ENCODE data around the gene TNFSF10.

Gene TNFSF10

GRCh38 chr3:172549144-172549543 is 25.9 kb upstream of the TNFSF10 start:
- no peak for TF ChIP-seq CTCF (IDR thresholded peaks at IDR 0.05; ENCODE audit: low read depth, low read length, missing control alignments)
- no peaks in the 10 kb centered on the region for H3K36me3 ChIP-seq (replicated peaks)
- H3K27ac ChIP-seq, result no peak overlapping the region
- no peaks in the 10 kb centered on the region for H3K27me3 ChIP-seq (replicated peaks)
- in situ Hi-C loops (cut with HindIII; ENCODE audit: low pct_ligation_motif_present, low sequenced_read_pairs), result no loop called here
- H3K4me3 ChIP-seq (ENCODE audit: low read depth, low read length), result no peak overlapping the region
- DNase-seq, result no peak

GRCh38 chr3:172546628-172547214 is 23.5 kb upstream of the TNFSF10 start:
- in situ Hi-C loops (cut with HindIII; ENCODE audit: low pct_ligation_motif_present, low sequenced_read_pairs), result no loop called here
- TF ChIP-seq CTCF (IDR thresholded peaks at IDR 0.05; ENCODE audit: low read depth, low read length, missing control alignments), result no peak
- no peak for DNase-seq
- no peak overlapping the region for H3K4me3 ChIP-seq (ENCODE audit: low read depth, low read length)
- no peak overlapping the region for H3K27ac ChIP-seq
- no peaks in the 10 kb centered on the region for H3K27me3 ChIP-seq (replicated peaks)
- no peaks in the 10 kb centered on the region for H3K36me3 ChIP-seq (replicated peaks)

GRCh38 chr3:172546105-172546504 is 22.9 kb upstream of the TNFSF10 start:
- Histone ChIP-seq H3K36me3 (replicated peaks) (no peaks in the 10 kb centered on the region), H3K4me3 (ENCODE audit: low read depth, low read length) (no peak overlapping the region), H3K27ac (no peak overlapping the region), H3K27me3 (replicated peaks) (no peaks in the 10 kb centered on the region)
- no peak for TF ChIP-seq CTCF (IDR thresholded peaks at IDR 0.05; ENCODE audit: low read depth, low read length, missing control alignments)
- in situ Hi-C loops (cut with HindIII; ENCODE audit: low pct_ligation_motif_present, low sequenced_read_pairs), result no loop called here
- no peak for DNase-seq

GRCh38 chr3:172544404-172544803 is 21.2 kb upstream of the TNFSF10 start:
- Histone ChIP-seq H3K27ac (no peak overlapping the region), H3K36me3 (replicated peaks) (no peaks in the 10 kb centered on the region), H3K4me3 (ENCODE audit: low read depth, low read length) (no peak overlapping the region), H3K27me3 (replicated peaks) (no peaks in the 10 kb centered on the region)
- no peak for TF ChIP-seq CTCF (IDR thresholded peaks at IDR 0.05; ENCODE audit: low read depth, low read length, missing control alignments)
- no peak for DNase-seq
- in situ Hi-C loops (cut with HindIII; ENCODE audit: low pct_ligation_motif_present, low sequenced_read_pairs), result no loop called here

GRCh38 chr3:172543884-172544283 is 20.7 kb upstream of the TNFSF10 start:
- H3K36me3 ChIP-seq (replicated peaks), result no peaks in the 10 kb centered on the region
- in situ Hi-C loops (cut with HindIII; ENCODE audit: low pct_ligation_motif_present, low sequenced_read_pairs), result no loop called here
- no peak overlapping the region for H3K4me3 ChIP-seq (ENCODE audit: low read depth, low read length)
- no peak for DNase-seq
- no peak for TF ChIP-seq CTCF (IDR thresholded peaks at IDR 0.05; ENCODE audit: low read depth, low read length, missing control alignments)
- no peaks in the 10 kb centered on the region for H3K27me3 ChIP-seq (replicated peaks)
- H3K27ac ChIP-seq, result no peak overlapping the region

GRCh38 chr3:172543419-172543818 is 20.2 kb upstream of the TNFSF10 start:
- no peak for DNase-seq
- in situ Hi-C loops (cut with HindIII; ENCODE audit: low pct_ligation_motif_present, low sequenced_read_pairs), result no loop called here
- H3K27ac ChIP-seq, result no peak overlapping the region
- no peak overlapping the region for H3K4me3 ChIP-seq (ENCODE audit: low read depth, low read length)
- no peaks in the 10 kb centered on the region for H3K36me3 ChIP-seq (replicated peaks)
- H3K27me3 ChIP-seq (replicated peaks), result no peaks in the 10 kb centered on the region
- TF ChIP-seq CTCF (IDR thresholded peaks at IDR 0.05; ENCODE audit: low read depth, low read length, missing control alignments), result no peak
